ENCODE results near the gene CNTD1. TPM values are rescaled to one million over a fixed set of nuclear protein-coding genes. Genes with fewer than 3 reads are reported as not detected.
"Not testable (repeated sequence)": the region's sequence is repeated elsewhere in the genome, so short reads cannot be mapped to it uniquely, and the experiment has no call there.

The CNTD1 gene
- total RNA-seq, 3 donors from 2014 or later (not counting 1 experiment from before 2014, with no cell fraction given), result not detected

DNA sequence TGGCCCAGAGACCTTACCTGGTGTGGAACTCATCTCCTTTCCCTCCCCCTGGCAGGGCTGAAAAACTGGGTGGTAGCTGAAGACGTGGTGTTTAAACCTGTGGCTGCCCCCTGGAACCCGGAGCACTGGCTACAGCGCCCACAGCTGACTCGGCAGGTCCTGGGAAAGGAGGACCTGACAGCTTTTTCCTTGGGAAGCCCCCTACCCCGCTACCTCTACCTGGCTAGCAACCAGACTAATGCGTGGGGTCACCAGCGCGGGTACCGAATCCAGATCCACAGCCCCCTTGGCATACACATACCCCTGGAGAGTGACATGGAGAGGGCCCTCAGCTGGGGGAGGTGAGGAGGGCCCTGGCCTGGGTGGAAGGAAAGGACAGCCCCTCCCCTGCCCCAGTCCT is 50.4 kb downstream of the CNTD1 start:
- peaks cover 0 to 3% of the 10 kb centered on the region in 2 donors for H3K27me3 Mint-ChIP-seq (ENCODE audit: low read depth in 2 of 2)
- intact Hi-C loops (cut with micrococcal nuclease), result no loop called here
- no peak for ATAC-seq

DNA sequence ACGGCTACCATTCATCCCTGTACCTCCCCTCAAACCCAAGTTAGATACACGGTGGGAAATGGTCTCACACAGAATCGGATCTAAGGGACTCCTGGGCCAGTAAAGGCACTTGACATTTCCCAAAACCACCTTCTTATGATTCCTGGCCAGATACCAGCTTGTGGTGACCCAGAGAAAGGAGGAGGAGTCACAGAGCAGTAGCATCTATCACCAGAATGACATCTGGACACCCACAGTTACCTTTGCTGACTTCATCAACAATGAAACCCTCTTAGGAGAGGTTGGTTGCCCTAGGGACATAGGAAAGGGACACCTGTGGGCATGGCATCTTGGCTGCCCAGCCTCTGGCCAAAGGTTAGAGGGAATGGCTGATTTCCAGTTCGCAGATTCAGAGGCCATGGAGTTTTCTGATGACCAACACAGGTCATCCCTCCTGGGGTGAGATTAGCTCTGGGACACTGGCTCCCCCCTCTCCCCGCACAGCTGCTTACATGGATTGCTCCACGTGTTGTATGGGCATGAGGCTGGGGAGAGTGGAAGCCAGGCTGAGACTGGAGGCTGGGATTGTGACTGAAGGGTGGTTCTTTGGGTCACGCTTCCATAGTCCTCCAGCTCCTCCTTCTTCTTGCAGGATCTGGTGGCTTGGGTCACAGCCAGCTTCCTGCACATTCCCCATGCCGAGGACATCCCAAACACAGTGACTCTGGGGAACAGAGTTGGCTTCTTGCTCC is 51.0 kb downstream of the CNTD1 start:
- 80% methylated on average over 8 of the region's 8 CpGs for WGBS (ENCODE audit: insufficient coverage)
- Mint-ChIP-seq H3K4me1 (peaks cover 0 to 11% of the 10 kb centered on the region in 2 donors), H3K4me3 (no peak overlapping the region), H3K9me3 (no peaks in the 10 kb centered on the region), H3K27ac (no peak overlapping the region), H3K27me3 (ENCODE audit: low read depth in 2 of 2) (peaks cover 0 to 3% of the 10 kb centered on the region in 2 donors), H3K36me3 (no peaks in the 10 kb centered on the region)
- peaks cover 9% of the 10 kb centered on the region for H3K4me1 ChIP-seq (ENCODE audit: control insufficient read depth, insufficient read depth, low read length)
- DNase-seq (no peak), ATAC-seq (no peak)
- intact Hi-C loops (cut with micrococcal nuclease), result no loop called here
- no peaks in the 10 kb centered on the region for H3K9me3 ChIP-seq (ENCODE audit: control insufficient read depth, insufficient read depth, low read length)
- H3K27me3 ChIP-seq (ENCODE audit: control insufficient read depth, insufficient read depth, low read length), result no peaks in the 10 kb centered on the region
- H3K27ac ChIP-seq (ENCODE audit: low read length), result no peak overlapping the region
- peaks cover 10% of the 10 kb centered on the region for H3K36me3 ChIP-seq (ENCODE audit: control insufficient read depth, insufficient read depth, low read length)
- TF ChIP-seq, protein P1, sequence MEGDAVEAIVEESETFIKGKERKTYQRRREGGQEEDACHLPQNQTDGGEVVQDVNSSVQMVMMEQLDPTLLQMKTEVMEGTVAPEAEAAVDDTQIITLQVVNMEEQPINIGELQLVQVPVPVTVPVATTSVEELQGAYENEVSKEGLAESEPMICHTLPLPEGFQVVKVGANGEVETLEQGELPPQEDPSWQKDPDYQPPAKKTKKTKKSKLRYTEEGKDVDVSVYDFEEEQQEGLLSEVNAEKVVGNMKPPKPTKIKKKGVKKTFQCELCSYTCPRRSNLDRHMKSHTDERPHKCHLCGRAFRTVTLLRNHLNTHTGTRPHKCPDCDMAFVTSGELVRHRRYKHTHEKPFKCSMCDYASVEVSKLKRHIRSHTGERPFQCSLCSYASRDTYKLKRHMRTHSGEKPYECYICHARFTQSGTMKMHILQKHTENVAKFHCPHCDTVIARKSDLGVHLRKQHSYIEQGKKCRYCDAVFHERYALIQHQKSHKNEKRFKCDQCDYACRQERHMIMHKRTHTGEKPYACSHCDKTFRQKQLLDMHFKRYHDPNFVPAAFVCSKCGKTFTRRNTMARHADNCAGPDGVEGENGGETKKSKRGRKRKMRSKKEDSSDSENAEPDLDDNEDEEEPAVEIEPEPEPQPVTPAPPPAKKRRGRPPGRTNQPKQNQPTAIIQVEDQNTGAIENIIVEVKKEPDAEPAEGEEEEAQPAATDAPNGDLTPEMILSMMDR (IDR thresholded peaks at IDR 0.05), result no peak
- H3K4me3 ChIP-seq (ENCODE audit: low read length), result no peak overlapping the region

More for the DNA sequence above, 50.4 kb downstream of the CNTD1 start:
- H3K4me3 Mint-ChIP-seq, result no peak overlapping the region
- peaks cover 9% of the 10 kb centered on the region for H3K4me1 ChIP-seq (ENCODE audit: control insufficient read depth, insufficient read depth, low read length)
- peaks cover 0 to 11% of the 10 kb centered on the region in 2 donors for H3K4me1 Mint-ChIP-seq
- DNase-seq, result no peak
- H3K27ac ChIP-seq (ENCODE audit: low read length), result no peak overlapping the region
- no peaks in the 10 kb centered on the region for H3K9me3 ChIP-seq (ENCODE audit: control insufficient read depth, insufficient read depth, low read length)
- TF ChIP-seq, protein P1 (IDR thresholded peaks at IDR 0.05), result no peak
- H3K27ac Mint-ChIP-seq, result no peak overlapping the region
- H3K27me3 ChIP-seq (ENCODE audit: control insufficient read depth, insufficient read depth, low read length), result no peaks in the 10 kb centered on the region
- no peak overlapping the region for H3K4me3 ChIP-seq (ENCODE audit: low read length)
- peaks cover 12% of the 10 kb centered on the region for H3K36me3 ChIP-seq (ENCODE audit: control insufficient read depth, insufficient read depth, low read length)
- H3K36me3 Mint-ChIP-seq, result no peaks in the 10 kb centered on the region
- 88% methylated on average over 7 of the region's 9 CpGs for WGBS (ENCODE audit: insufficient coverage)
- H3K9me3 Mint-ChIP-seq, result no peaks in the 10 kb centered on the region

DNA sequence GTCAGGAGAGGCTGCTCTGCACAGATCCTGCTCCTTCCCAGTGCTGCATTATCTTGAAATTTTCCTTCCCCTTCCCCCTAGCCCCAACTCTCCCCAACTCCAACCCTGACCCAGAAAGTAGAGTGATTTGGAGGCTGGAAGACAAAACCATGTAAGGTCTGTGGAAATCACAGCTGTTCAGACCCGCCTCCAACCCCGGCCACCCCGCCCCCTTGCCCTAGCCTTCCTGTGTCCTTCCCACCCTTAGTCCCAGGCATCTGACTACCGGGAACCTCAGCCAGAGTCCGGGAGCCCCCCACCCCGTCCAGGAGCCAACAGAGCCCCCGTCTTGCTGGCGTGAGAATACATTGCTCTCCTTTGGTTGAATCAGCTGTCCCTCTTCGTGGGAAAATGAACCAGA is 52.3 kb downstream of the CNTD1 start, which contains the start of gene AOC3:
AOC3 (plus strand) TSS at position 246 of the 400 bp plus-strand sequence; CDS start at position 391, 145 bp downstream.
- Histone ChIP-seq H3K9me3 (ENCODE audit: control insufficient read depth, insufficient read depth, low read length) (no peaks in the 10 kb centered on the region), H3K36me3 (ENCODE audit: control insufficient read depth, insufficient read depth, low read length) (no peaks in the 10 kb centered on the region), H3K4me1 (ENCODE audit: control insufficient read depth, insufficient read depth, low read length) (peaks cover 6% of the 10 kb centered on the region), H3K27ac (ENCODE audit: low read length) (no peak within 1 kb of the TSS), H3K27me3 (ENCODE audit: control insufficient read depth, insufficient read depth, low read length) (no peaks in the 10 kb centered on the region), H3K4me3 (ENCODE audit: low read length) (no peak within 1 kb of the TSS)
- intact Hi-C loops (cut with micrococcal nuclease), result no loop called here
- Mint-ChIP-seq H3K4me3 (no peak within 1 kb of the TSS), H3K27ac (no peak within 1 kb of the TSS), H3K4me1 (peaks cover 0 to 6% of the 10 kb centered on the region in 2 donors), H3K36me3 (no peaks in the 10 kb centered on the region), H3K9me3 (no peaks in the 10 kb centered on the region), H3K27me3 (ENCODE audit: low read depth in 2 of 2) (peaks cover 0 to 3% of the 10 kb centered on the region in 2 donors)
- TF ChIP-seq, protein P1 (IDR thresholded peaks at IDR 0.05), result no peak
- DNase-seq, result no peak
- WGBS (ENCODE audit: insufficient coverage), result 80% methylated on average over 9 of the region's 9 CpGs
- ATAC-seq, result no peak

DNA sequence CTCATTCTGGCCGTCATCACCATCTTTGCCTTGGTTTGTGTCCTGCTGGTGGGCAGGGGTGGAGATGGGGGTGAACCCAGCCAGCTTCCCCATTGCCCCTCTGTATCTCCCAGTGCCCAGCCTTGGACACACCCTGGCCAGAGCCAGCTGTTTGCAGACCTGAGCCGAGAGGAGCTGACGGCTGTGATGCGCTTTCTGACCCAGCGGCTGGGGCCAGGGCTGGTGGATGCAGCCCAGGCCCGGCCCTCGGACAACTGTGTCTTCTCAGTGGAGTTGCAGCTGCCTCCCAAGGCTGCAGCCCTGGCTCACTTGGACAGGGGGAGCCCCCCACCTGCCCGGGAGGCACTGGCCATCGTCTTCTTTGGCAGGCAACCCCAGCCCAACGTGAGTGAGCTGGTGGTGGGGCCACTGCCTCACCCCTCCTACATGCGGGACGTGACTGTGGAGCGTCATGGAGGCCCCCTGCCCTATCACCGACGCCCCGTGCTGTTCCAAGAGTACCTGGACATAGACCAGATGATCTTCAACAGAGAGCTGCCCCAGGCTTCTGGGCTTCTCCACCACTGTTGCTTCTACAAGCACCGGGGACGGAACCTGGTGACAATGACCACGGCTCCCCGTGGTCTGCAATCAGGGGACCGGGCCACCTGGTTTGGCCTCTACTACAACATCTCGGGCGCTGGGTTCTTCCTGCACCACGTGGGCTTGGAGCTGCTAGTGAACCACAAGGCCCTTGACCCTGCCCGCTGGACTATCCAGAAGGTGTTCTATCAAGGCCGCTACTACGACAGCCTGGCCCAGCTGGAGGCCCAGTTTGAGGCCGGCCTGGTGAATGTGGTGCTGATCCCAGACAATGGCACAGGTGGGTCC is 52.9 kb downstream of the CNTD1 start:
- H3K4me1 ChIP-seq (ENCODE audit: control insufficient read depth, insufficient read depth, low read length); H3K36me3 Mint-ChIP-seq; intact Hi-C loops (cut with micrococcal nuclease); H3K9me3 Mint-ChIP-seq; ATAC-seq; H3K9me3 ChIP-seq (ENCODE audit: control insufficient read depth, insufficient read depth, low read length); H3K27ac Mint-ChIP-seq; H3K4me3 ChIP-seq (ENCODE audit: low read length); DNase-seq; H3K27me3 Mint-ChIP-seq (ENCODE audit: low read depth in 2 of 2); H3K4me1 Mint-ChIP-seq; H3K27me3 ChIP-seq (ENCODE audit: control insufficient read depth, insufficient read depth, low read length); H3K4me3 Mint-ChIP-seq; H3K27ac ChIP-seq (ENCODE audit: low read length); H3K36me3 ChIP-seq (ENCODE audit: control insufficient read depth, insufficient read depth, low read length): not testable (repeated sequence)
- WGBS (ENCODE audit: insufficient coverage), result 93% methylated on average over 22 of the region's 28 CpGs
